DND-41 (cell line): ENCODE data around the gene LMO7.

ENCODE experiments used
- ATAC-seq: fragments of 200-7000 bp; cut with Tn5 transposase; 3 replicates; pipeline ENCODE4 v1.9.1; 2021; ENCODE audit warnings: low read depth; ENCODE audit not compliant: insufficient read depth
- DNase-seq: peaks from one replicate; pipeline ENCODE4 v3.0.0-alpha.2; 2020
- H2AFZ ChIP-seq: 2 replicates; pipeline ENCODE4 v1.6.0; 2012; ENCODE audit warnings: low read depth, low read length
- H3K27ac ChIP-seq: 2 replicates; pipeline ENCODE4 v1.5.1; 2012; ENCODE audit warnings: low read length, inconsistent platforms
- H3K27me3 ChIP-seq: fragments of 200-600 bp; sonication (generic); 2 replicates; pipeline ENCODE4 v1.6.0; 2012; ENCODE audit warnings: low read length, mild to moderate bottlenecking, inconsistent platforms; ENCODE audit not compliant: insufficient read depth, poor library complexity
- H3K36me3 ChIP-seq: 2 replicates; pipeline ENCODE4 v1.5.1; 2012; ENCODE audit warnings: low read length, inconsistent platforms; ENCODE audit not compliant: insufficient read depth
- H3K4me1 ChIP-seq: 2 replicates; pipeline ENCODE4 v1.5.1; 2012; ENCODE audit warnings: mild to moderate bottlenecking, low read length; ENCODE audit not compliant: insufficient read depth
- H3K4me2 ChIP-seq: 2 replicates; pipeline ENCODE4 v1.6.0; 2012; ENCODE audit warnings: mild to moderate bottlenecking, moderate library complexity, low read length, inconsistent platforms; ENCODE audit not compliant: insufficient read depth
- H3K4me3 ChIP-seq, 2 experiments: fragments of 200-600 bp in 1 of 2; shearing (Covaris generic) in 1 of 2; 2 replicates each; pipeline ENCODE4 v1.5.1; 2012 to 2016; ENCODE audit warnings: inconsistent platforms in 2 of 2, low read length in 2 of 2, mild to moderate bottlenecking in 2 of 2, low read depth in 1 of 2, moderate library complexity in 1 of 2
- H3K79me2 ChIP-seq: 2 replicates; pipeline ENCODE4 v1.6.0; 2012; ENCODE audit warnings: low read length, inconsistent platforms; ENCODE audit not compliant: insufficient read depth
- H3K9ac ChIP-seq: 2 replicates; pipeline ENCODE4 v1.6.0; 2012; ENCODE audit warnings: low read depth, mild to moderate bottlenecking, inconsistent platforms, low read length, moderate library complexity
- H3K9me3 ChIP-seq: 2 replicates; pipeline ENCODE4 v1.5.1; 2012; ENCODE audit warnings: low read length, moderate library complexity, mild to moderate bottlenecking, inconsistent platforms; ENCODE audit not compliant: insufficient read depth, severe bottlenecking
- H4K20me1 ChIP-seq: 2 replicates; pipeline ENCODE4 v1.6.0; 2012; ENCODE audit warnings: low read length; ENCODE audit not compliant: insufficient read depth
- CTCF ChIP-seq: IDR thresholded peaks from 2 replicates; pipeline ENCODE4 v1.5.1; 2012; ENCODE audit warnings: borderline replicate concordance, low read length, moderate library complexity, mild to moderate bottlenecking; ENCODE audit not compliant: poor library complexity, severe bottlenecking; ENCODE audit errors: extremely low read depth
- EZH2 ChIP-seq: IDR thresholded peaks from 3 replicates; pipeline ENCODE4 v1.6.1; 2012; ENCODE audit warnings: borderline replicate concordance, low read depth, mild to moderate bottlenecking, moderate library complexity, low read length, inconsistent platforms; ENCODE audit not compliant: severe bottlenecking

LMO7 gene

GRCh38 chr13:75802161-75802560 lies 166.0 kb downstream of the LMO7 start:
- no peak overlapping the region for H3K4me2 ChIP-seq
- no peaks in the 10 kb centered on the region for H3K79me2 ChIP-seq
- TF ChIP-seq EZH2 (no peak), CTCF (no peak)
- no peak overlapping the region for H3K4me3 ChIP-seq
- no peak overlapping the region for H3K9ac ChIP-seq
- no peak for ATAC-seq
- H3K27ac ChIP-seq: no peak overlapping the region
- no peak for DNase-seq
- H3K9me3 ChIP-seq: no peaks in the 10 kb centered on the region
- H3K27me3 ChIP-seq: no peaks in the 10 kb centered on the region
- no peaks in the 10 kb centered on the region; the same call in 1 of the 2 replicates for H3K36me3 ChIP-seq
- H3K4me1 ChIP-seq: peaks cover 7% of the 10 kb centered on the region; the same call in 1 of the 2 replicates
- no peaks in the 10 kb centered on the region for H4K20me1 ChIP-seq
- no peak overlapping the region for H2AFZ ChIP-seq

- no peak overlapping the region for H3K4me3 ChIP-seq
- TF ChIP-seq CTCF (no peak), EZH2 (no peak)
- ATAC-seq: peak; percentile 80
Observed at GRCh38 chr13:75803164-75803611, 167.1 kb downstream of the LMO7 start.

GRCh38 chr13:75804054-75804453 lies 167.9 kb downstream of the LMO7 start:
- Histone ChIP-seq H4K20me1 (no peaks in the 10 kb centered on the region), H3K4me3 (no peak overlapping the region), H2AFZ (no peak overlapping the region), H3K9ac (no peak overlapping the region), H3K9me3 (no peaks in the 10 kb centered on the region), H3K36me3 (no peaks in the 10 kb centered on the region; the same call in 1 of the 2 replicates), H3K79me2 (no peaks in the 10 kb centered on the region), H3K4me2 (no peak overlapping the region), H3K27me3 (no peaks in the 10 kb centered on the region), H3K27ac (no peak overlapping the region), H3K4me1 (peaks cover 7% of the 10 kb centered on the region; the same call in 1 of the 2 replicates)
- ATAC-seq (no peak), DNase-seq (no peak)
- TF ChIP-seq CTCF (no peak), EZH2 (no peak)

More at GRCh38 chr13:75803164-75803611, 167.1 kb downstream of the LMO7 start:
- Histone ChIP-seq H4K20me1 (no peaks in the 10 kb centered on the region), H3K4me2 (no peak overlapping the region), H3K9ac (no peak overlapping the region), H3K36me3 (no peaks in the 10 kb centered on the region; the same call in 1 of the 2 replicates), H3K9me3 (no peaks in the 10 kb centered on the region), H3K27me3 (no peaks in the 10 kb centered on the region), H2AFZ (no peak overlapping the region), H3K27ac (no peak overlapping the region), H3K79me2 (no peaks in the 10 kb centered on the region), H3K4me1 (peaks cover 7% of the 10 kb centered on the region; the same call in 1 of the 2 replicates)
- no peak for DNase-seq
